PC-3 (cell line): Measurements from ENCODE around the gene NTM.

Experiments used
- CTCF ChIP-seq: fragments of 300-600 bp; sonication (generic); conservative IDR thresholded peaks from 2 replicates; pipeline ENCODE4 v1.5.1; 2017; ENCODE audit warnings: antibody characterized with exemption, low read depth, mild to moderate bottlenecking, low read length
- EZH2 ChIP-seq: fragments of 300-600 bp; sonication (generic); IDR thresholded peaks from one replicate; pipeline ENCODE4 v1.6.1; 2017; ENCODE audit warnings: antibody characterized with exemption, mild to moderate bottlenecking, low read length; ENCODE audit not compliant: unreplicated experiment

- TF ChIP-seq CTCF (no peak), EZH2 (no peak)
Measured at GRCh38 chr11:132335311-132335710, 964.9 kb downstream of the NTM start.
